Transverse colon (tissue), 4 donors: ENCODE measurements around the gene GPR156.

Experiments used
- POLR2A ChIP-seq: fragments of 450-650 bp; IDR thresholded peaks from one replicate; pipeline ENCODE4 v1.6.1; 2016; ENCODE audit warnings: antibody characterized with exemption, mild to moderate bottlenecking, moderate library complexity
- POLR2AphosphoS5 ChIP-seq, 3 donors: sonication (generic); formaldehyde crosslinking; IDR thresholded peaks; one replicate each; pipeline ENCODE4 v1.6.1; 2016; ENCODE audit warnings: antibody characterized with exemption in 3 of 3
- TF ChIP-seq, protein P1 (sequence below), 5 experiments: fragments of 200-600 bp in 3 of 5; fragments of 450-650 bp in 2 of 5; sonication (generic) in 3 of 5; IDR thresholded peaks; 1 replicate in 2 of 5; 2 replicates in 3 of 5; pipeline ENCODE4 v1.5.1; 2016 to 2017; ENCODE audit warnings: antibody characterized with exemption in 5 of 5, inconsistent platforms in 3 of 5, mild to moderate bottlenecking in 2 of 5, moderate library complexity in 1 of 5

DNA sequence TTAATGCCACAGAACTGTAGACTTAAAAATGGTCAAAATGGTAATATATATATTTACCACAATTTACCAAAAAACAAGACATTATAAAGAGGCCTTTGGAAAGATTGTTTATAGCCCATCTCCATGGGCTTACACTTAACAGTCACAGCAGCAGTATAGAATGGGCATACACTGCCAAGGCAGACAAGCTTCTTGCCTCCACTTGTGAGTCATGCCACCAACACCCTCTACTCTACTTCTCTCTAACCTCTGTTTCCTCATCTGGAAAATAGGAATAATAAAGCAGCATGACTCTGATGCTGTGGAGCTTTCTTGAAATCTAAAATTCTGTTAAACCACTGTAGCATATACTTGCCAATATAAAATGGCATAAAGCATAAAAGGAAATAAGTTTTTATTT, 14.4 kb upstream of the GPR156 start:
- TF ChIP-seq, protein P1, sequence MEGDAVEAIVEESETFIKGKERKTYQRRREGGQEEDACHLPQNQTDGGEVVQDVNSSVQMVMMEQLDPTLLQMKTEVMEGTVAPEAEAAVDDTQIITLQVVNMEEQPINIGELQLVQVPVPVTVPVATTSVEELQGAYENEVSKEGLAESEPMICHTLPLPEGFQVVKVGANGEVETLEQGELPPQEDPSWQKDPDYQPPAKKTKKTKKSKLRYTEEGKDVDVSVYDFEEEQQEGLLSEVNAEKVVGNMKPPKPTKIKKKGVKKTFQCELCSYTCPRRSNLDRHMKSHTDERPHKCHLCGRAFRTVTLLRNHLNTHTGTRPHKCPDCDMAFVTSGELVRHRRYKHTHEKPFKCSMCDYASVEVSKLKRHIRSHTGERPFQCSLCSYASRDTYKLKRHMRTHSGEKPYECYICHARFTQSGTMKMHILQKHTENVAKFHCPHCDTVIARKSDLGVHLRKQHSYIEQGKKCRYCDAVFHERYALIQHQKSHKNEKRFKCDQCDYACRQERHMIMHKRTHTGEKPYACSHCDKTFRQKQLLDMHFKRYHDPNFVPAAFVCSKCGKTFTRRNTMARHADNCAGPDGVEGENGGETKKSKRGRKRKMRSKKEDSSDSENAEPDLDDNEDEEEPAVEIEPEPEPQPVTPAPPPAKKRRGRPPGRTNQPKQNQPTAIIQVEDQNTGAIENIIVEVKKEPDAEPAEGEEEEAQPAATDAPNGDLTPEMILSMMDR (IDR thresholded peaks at IDR 0.05) = no peak
- TF ChIP-seq POLR2AphosphoS5 (IDR thresholded peaks at IDR 0.05) (no peak), POLR2A (no peak)
